ENCODE results near the gene CCR6. TPM values are rescaled to one million over a fixed set of nuclear protein-coding genes. Genes with fewer than 3 reads are reported as not detected.
"Not testable (repeated sequence)": the region's sequence is repeated elsewhere in the genome, so short reads cannot be mapped to it uniquely, and the experiment has no call there.

The CCR6 gene
- total RNA-seq, 4 donors from 2014 or later, result not detected

GRCh38 chr6:167079853-167080297, 43.0 kb upstream of the CCR6 start:
- H3K4me1 ChIP-seq, result no peaks in the 10 kb centered on the region
- DNase-seq (ENCODE audit: low spot score in 2 of 2), result no peak
- no peaks in the 10 kb centered on the region for H3K36me3 ChIP-seq
- H3K9me3 ChIP-seq, result peaks cover 0 to 4% (median 0%) of the 10 kb centered on the region in 4 donors
- H3K27ac ChIP-seq, result no peak overlapping the region
- TF ChIP-seq, protein P1, sequence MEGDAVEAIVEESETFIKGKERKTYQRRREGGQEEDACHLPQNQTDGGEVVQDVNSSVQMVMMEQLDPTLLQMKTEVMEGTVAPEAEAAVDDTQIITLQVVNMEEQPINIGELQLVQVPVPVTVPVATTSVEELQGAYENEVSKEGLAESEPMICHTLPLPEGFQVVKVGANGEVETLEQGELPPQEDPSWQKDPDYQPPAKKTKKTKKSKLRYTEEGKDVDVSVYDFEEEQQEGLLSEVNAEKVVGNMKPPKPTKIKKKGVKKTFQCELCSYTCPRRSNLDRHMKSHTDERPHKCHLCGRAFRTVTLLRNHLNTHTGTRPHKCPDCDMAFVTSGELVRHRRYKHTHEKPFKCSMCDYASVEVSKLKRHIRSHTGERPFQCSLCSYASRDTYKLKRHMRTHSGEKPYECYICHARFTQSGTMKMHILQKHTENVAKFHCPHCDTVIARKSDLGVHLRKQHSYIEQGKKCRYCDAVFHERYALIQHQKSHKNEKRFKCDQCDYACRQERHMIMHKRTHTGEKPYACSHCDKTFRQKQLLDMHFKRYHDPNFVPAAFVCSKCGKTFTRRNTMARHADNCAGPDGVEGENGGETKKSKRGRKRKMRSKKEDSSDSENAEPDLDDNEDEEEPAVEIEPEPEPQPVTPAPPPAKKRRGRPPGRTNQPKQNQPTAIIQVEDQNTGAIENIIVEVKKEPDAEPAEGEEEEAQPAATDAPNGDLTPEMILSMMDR (IDR thresholded peaks at IDR 0.05), result no peak
- TF ChIP-seq EP300 (IDR thresholded peaks at IDR 0.05) (no peak), POLR2A (IDR thresholded peaks at IDR 0.05) (no peak)
- no peak overlapping the region for H3K4me3 ChIP-seq
- no peaks in the 10 kb centered on the region for H3K27me3 ChIP-seq
- 83 to 87% methylated on average over 11 of the region's 11 CpGs for WGBS, 2 donors

GRCh38 chr6:167087857-167088354, 35.0 kb upstream of the CCR6 start:
- TF ChIP-seq EP300 (IDR thresholded peaks at IDR 0.05) (no peak), POLR2A (IDR thresholded peaks at IDR 0.05) (no peak)
- TF ChIP-seq, protein P1 (IDR thresholded peaks at IDR 0.05), result no peak
- Histone ChIP-seq H3K4me3 (no peak overlapping the region), H3K36me3 (no peaks in the 10 kb centered on the region), H3K4me1 (no peaks in the 10 kb centered on the region), H3K27ac (no peak overlapping the region), H3K9me3 (peaks cover 0 to 14% (median 3%) of the 10 kb centered on the region in 4 donors), H3K27me3 (no peaks in the 10 kb centered on the region)
- WGBS, 2 donors, result 94 to 96% methylated on average over 3 of the region's 3 CpGs
- DNase-seq (ENCODE audit: low spot score in 2 of 2), result no peak

DNA sequence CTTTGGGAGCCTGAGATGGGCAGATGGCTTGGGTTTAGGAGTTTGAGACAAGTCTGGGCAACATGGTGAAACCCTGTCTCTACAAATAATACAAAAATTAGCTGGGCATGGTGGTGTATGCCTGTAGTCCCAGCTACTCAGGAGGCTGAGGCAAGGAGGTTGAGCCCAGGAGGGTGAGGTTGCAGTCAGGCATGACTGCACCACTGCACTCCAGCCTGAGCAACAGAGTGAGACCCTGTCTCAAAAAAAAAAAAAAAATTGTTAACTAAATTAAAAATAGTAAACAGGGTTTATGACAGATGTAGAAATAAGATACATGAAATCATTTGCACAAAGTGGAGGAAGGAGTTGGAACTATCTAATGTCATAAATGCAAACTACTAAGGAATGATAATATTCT, 34.2 kb upstream of the CCR6 start:
- H3K4me3 ChIP-seq; H3K4me1 ChIP-seq; H3K36me3 ChIP-seq; DNase-seq (ENCODE audit: low spot score in 2 of 2); H3K27me3 ChIP-seq; H3K27ac ChIP-seq: not testable (repeated sequence)
- H3K9me3 ChIP-seq, result peaks cover 0 to 14% (median 3%) of the 10 kb centered on the region in 4 donors

DNA sequence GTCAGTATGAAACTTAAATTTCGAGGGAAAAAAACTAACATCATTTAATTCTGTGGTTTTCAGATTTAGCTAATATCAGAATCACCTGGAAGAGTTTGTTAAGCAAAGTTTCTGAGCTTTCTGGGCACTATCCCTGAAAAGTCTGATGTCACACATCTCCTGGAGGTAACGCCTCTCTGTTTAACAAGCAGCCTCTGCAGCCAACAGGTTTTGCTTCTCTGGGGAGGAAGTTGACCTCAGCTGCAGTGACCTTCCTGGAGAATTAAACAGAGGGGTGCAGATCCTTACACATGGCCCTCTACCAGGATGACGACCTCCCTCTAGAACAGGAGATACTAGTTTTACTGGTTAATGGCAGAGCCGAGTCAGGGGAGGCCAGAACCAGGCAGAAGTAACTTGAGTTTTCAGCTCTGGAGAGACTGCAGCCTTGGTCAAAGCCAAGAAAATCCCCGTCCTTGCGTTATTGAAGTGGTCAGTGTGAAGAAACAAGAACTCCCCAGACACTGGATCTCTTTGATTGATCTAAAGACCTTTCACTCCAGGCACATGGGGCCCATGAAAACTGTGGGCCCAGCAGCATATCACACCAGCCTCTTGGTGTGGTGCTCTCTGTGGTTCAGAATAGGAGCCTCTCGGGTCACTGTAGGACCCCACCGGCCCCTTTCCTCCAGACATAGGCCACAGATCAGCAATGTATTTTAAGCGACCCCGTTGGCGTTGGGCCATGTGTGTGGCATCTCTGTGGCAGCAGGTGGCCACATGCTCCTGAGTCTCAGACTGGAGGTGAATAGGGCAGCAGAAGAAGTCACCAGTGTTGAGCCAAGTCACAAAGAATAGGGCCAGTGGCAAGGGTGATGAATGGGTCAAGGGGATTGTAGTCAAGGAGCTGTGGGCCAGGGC, 33.4 kb upstream of the CCR6 start:
- TF ChIP-seq, protein P1 (IDR thresholded peaks at IDR 0.05), result no peak
- TF ChIP-seq EP300 (IDR thresholded peaks at IDR 0.05), result no peak
- TF ChIP-seq POLR2A (IDR thresholded peaks at IDR 0.05), result no peak
- 85 to 88% methylated on average over 10 to 11 of the region's 11 CpGs for WGBS, 2 donors
- no peak overlapping the region for H3K27ac ChIP-seq
- H3K9me3 ChIP-seq, result peaks cover 0 to 14% (median 3%) of the 10 kb centered on the region in 4 donors
- H3K4me1 ChIP-seq, result peaks cover 0 to 12% (median 0%) of the 10 kb centered on the region in 4 donors
- DNase-seq (ENCODE audit: low spot score in 2 of 2), result no peak
- H3K27me3 ChIP-seq, result no peaks in the 10 kb centered on the region
- no peak overlapping the region for H3K4me3 ChIP-seq
- H3K36me3 ChIP-seq, result no peaks in the 10 kb centered on the region

DNA sequence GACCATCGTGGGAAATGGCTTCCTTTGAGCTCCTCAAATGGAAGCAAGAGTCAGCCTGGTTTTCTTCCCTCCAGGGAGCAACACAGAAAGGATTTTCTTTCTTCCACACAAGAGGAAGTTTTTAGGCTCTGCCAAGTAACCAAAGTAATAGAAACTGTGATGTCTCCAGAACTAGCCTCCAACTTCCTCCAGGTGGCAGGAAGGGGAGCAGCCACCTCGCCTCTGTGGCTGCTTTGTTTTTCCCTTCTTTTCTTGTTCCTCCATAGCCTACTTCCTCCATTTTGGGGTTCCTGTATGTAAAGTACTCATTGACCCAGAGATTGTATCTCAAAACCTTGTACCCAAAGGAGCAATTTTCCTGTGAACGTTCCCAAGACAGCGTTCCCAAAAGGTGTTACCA, 32.7 kb upstream of the CCR6 start:
- Histone ChIP-seq H3K27me3 (no peaks in the 10 kb centered on the region), H3K9me3 (peaks cover 0 to 14% (median 3%) of the 10 kb centered on the region in 4 donors), H3K36me3 (no peaks in the 10 kb centered on the region), H3K4me3 (no peak overlapping the region), H3K4me1 (peaks cover 0 to 18% (median 0%) of the 10 kb centered on the region in 4 donors), H3K27ac (no peak overlapping the region)
- 71 to 85% methylated on average over 4 of the region's 4 CpGs for WGBS, 2 donors
- TF ChIP-seq POLR2A (IDR thresholded peaks at IDR 0.05) (no peak), EP300 (IDR thresholded peaks at IDR 0.05) (no peak)
- DNase-seq (ENCODE audit: low spot score in 2 of 2), result no peak

Measured in tibial nerve (tissue), 4 donors.